A549 (cell line): ENCODE data around the gene RRAS2.

Experiments used
- CEBPB ChIP-seq, 2 experiments: fragments of >200 bp in 1 of 2; sonication (Bioruptor Twin) in 1 of 2; formaldehyde crosslinking in 1 of 2; IDR thresholded peaks; 2 replicates each; pipeline ENCODE4 v1.6.1; 2012 to 2016
- KDM5A ChIP-seq: fragments of 200-600 bp; sonication (generic); IDR thresholded peaks from 2 replicates; pipeline ENCODE4 v1.6.1; 2016; ENCODE audit warnings: antibody characterized with exemption, mild to moderate bottlenecking
- POLR2A ChIP-seq: IDR thresholded peaks from 2 replicates; pipeline ENCODE4 v1.6.1; 2012; ENCODE audit warnings: mild to moderate bottlenecking, low read length
- RAD21 ChIP-seq, 2 experiments: fragments of >200 bp in 1 of 2; sonication (Bioruptor Twin) in 1 of 2; formaldehyde crosslinking in 1 of 2; IDR thresholded peaks in 1 of 2; conservative IDR thresholded peaks in 1 of 2; 2 replicates in 1 of 2; 3 replicates in 1 of 2; pipeline ENCODE4 v1.6.1; 2012 to 2018; ENCODE audit warnings: inconsistent platforms in 1 of 2

DNA sequence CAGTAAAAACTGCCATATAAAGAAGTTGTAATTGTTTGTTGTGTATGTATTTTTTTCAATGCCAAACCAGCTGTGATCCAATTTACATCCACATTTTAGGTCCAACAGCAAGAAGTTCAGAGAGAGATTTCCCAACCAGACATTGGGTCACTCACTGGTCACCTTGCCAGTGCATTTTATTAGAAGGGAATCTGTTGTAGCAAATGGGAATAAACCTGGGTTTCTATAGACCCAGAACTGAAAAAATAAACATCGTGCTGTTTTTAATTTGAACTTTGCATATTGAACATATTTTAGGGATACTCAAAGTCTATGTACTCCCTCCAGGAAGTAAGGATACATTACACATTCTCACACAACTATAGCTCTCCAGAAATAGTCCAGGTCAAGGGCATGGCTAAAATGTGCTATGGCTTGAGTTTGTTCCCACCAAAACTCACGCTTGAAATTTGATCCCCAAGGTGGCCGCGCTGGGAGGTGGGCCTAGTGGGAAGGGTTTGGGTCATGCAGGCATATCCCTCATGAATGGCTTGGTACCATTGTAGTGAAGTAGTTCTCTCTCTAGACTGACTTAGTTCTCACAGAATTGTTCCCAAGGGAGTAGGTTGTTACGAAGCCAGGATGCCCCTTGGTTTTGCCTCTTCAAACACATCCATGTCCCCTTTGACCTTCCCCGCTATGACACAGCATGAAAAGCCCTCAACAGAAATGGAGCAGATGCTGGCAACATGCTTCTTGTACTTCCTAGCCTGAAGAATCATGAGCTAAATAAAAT is 90.9 kb downstream of the RRAS2 start:
- TF ChIP-seq KDM5A = no peak
- TF ChIP-seq POLR2A = no peak
- TF ChIP-seq CEBPB (IDR thresholded peaks at IDR 0.05) = no peak
- TF ChIP-seq RAD21 (conservative IDR thresholded peaks at IDR 0.05 in 1 of 2, IDR thresholded peaks at IDR 0.05 in 1 of 2) = no peak
